ENCODE measurements around the gene INSRR. TPM values are rescaled to one million over a fixed set of nuclear protein-coding genes. Genes with fewer than 3 reads are reported as not detected.

INSRR gene
- total and polyA plus RNA-seq, 2 of the 4 experiments (the other 2 are of a cell fraction): not detected

DNA sequence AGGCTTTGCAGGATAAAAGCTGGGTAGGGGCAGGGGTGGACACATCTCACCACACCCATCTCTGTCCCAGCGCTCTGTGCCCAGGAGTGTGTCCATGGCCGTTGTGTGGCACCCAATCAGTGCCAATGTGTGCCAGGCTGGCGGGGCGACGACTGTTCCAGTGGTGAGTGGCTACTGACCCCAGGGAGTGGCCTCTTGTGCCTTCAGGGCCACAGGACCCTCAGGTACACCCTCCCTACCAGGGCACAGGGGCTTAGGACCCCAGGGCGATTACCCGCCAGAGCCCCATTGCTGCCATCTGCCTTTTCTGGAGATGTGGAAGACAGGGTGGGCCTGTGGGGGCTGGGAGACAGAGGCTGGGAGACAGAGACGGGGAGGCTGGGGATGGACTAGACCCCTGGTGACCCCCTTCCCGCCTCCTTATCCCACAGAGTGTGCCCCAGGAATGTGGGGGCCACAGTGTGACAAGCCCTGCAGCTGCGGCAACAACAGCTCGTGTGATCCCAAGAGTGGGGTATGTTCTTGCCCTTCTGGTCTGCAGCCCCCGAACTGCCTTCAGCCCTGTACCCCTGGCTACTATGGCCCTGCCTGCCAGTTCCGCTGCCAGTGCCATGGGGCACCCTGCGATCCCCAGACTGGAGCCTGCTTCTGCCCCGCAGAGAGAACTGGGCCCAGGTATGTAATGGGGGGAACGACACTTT lies 47.4 kb upstream of the INSRR start:
- in situ Hi-C loops (cut with MboI; ENCODE audit: low sequenced_read_pairs): no loop called here
- no peak overlapping the region for H2AFZ ChIP-seq (replicated peaks; ENCODE audit: low read length, poor library complexity)
- peak overlapping the region; percentile 42; the same call in 1 of the 2 replicates for H3K4ac ChIP-seq (ENCODE audit: low read depth, low read length)
- 0 out of 4 replicates have a peak overlapping the region, but pooled peaks of 1 of the 2 experiments have one; percentile 27 for H4K8ac ChIP-seq (ENCODE audit: low read depth in 2 of 2, low read length in 2 of 2)
- H3K4me2 ChIP-seq (ENCODE audit: low read depth, low read length): no peak overlapping the region
- H3K56ac ChIP-seq (ENCODE audit: extremely low read depth, insufficient read depth, low read length): no peak overlapping the region
- WGBS, 2 experiments (ENCODE audit: extremely low coverage in 2 of 2, insufficient read length in 1 of 2): 93% methylated on average over 5 of the region's 16 CpGs; no CpG with 5 or more reads in 1 of the 2 experiments
- peak overlapping the region; percentile 35 for H2BK5ac ChIP-seq (ENCODE audit: low read depth, low read length, poor library complexity, severe bottlenecking)
- dilution Hi-C loops (cut with HindIII; ENCODE audit: low sequenced_read_pairs, unreplicated experiment): no loop called here
- no peak overlapping the region for H3K23ac ChIP-seq (ENCODE audit: low read depth, low read length)
- H3K4me3 ChIP-seq (ENCODE audit: insufficient read depth, low read depth, low read length): no peak overlapping the region
- no peak overlapping the region for H4K91ac ChIP-seq (ENCODE audit: insufficient read depth, low read depth, low read length)
- no peak for ATAC-seq (ENCODE audit: low read depth)
- ChIA-PET CTCF (no interaction called here), POLR2A (ENCODE audit: unreplicated experiment) (no interaction called here)
- no peak overlapping the region for H2BK20ac ChIP-seq (ENCODE audit: low read depth, low read length)
- no peak for TF ChIP-seq MXI1 (IDR thresholded peaks at IDR 0.05; ENCODE audit: borderline replicate concordance, low read depth, low read length)
- TF ChIP-seq SMC3 (IDR thresholded peaks at IDR 0.05; ENCODE audit: low read depth, low read length): no peak
- no peak for TF ChIP-seq RFX5 (IDR thresholded peaks at IDR 0.05; ENCODE audit: low read depth, low read length)
- no peak for TF ChIP-seq CHD1 (IDR thresholded peaks at IDR 0.05; ENCODE audit: low read depth, low read length)
- TF ChIP-seq, protein P1, sequence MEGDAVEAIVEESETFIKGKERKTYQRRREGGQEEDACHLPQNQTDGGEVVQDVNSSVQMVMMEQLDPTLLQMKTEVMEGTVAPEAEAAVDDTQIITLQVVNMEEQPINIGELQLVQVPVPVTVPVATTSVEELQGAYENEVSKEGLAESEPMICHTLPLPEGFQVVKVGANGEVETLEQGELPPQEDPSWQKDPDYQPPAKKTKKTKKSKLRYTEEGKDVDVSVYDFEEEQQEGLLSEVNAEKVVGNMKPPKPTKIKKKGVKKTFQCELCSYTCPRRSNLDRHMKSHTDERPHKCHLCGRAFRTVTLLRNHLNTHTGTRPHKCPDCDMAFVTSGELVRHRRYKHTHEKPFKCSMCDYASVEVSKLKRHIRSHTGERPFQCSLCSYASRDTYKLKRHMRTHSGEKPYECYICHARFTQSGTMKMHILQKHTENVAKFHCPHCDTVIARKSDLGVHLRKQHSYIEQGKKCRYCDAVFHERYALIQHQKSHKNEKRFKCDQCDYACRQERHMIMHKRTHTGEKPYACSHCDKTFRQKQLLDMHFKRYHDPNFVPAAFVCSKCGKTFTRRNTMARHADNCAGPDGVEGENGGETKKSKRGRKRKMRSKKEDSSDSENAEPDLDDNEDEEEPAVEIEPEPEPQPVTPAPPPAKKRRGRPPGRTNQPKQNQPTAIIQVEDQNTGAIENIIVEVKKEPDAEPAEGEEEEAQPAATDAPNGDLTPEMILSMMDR (conservative IDR thresholded peaks at IDR 0.05; ENCODE audit: low read depth, low read length): no peak
- no peak for TF ChIP-seq FOS (IDR thresholded peaks at IDR 0.05; ENCODE audit: low read depth, low read length)
- TF ChIP-seq, protein P2, sequence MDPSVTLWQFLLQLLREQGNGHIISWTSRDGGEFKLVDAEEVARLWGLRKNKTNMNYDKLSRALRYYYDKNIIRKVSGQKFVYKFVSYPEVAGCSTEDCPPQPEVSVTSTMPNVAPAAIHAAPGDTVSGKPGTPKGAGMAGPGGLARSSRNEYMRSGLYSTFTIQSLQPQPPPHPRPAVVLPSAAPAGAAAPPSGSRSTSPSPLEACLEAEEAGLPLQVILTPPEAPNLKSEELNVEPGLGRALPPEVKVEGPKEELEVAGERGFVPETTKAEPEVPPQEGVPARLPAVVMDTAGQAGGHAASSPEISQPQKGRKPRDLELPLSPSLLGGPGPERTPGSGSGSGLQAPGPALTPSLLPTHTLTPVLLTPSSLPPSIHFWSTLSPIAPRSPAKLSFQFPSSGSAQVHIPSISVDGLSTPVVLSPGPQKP (IDR thresholded peaks at IDR 0.05; ENCODE audit: borderline replicate concordance, low read depth, low read length): no peak
- TF ChIP-seq MAFK (IDR thresholded peaks at IDR 0.05; ENCODE audit: low read depth, low read length): no peak
- TF ChIP-seq, protein P3, sequence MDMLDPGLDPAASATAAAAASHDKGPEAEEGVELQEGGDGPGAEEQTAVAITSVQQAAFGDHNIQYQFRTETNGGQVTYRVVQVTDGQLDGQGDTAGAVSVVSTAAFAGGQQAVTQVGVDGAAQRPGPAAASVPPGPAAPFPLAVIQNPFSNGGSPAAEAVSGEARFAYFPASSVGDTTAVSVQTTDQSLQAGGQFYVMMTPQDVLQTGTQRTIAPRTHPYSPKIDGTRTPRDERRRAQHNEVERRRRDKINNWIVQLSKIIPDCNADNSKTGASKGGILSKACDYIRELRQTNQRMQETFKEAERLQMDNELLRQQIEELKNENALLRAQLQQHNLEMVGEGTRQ (IDR thresholded peaks at IDR 0.05; ENCODE audit: low read depth, low read length): no peak
- no peak for TF ChIP-seq POLR2A (IDR thresholded peaks at IDR 0.05; ENCODE audit: low read depth, low read length)
- no peak for TF ChIP-seq RAD21 (IDR thresholded peaks at IDR 0.05; ENCODE audit: low read length)
- TF ChIP-seq BHLHE40 (IDR thresholded peaks at IDR 0.05; ENCODE audit: low read depth, low read length): no peak
- no peak for TF ChIP-seq MAZ (IDR thresholded peaks at IDR 0.05; ENCODE audit: borderline replicate concordance, low read depth, low read length)
- TF ChIP-seq NFE2L2 (IDR thresholded peaks at IDR 0.05; ENCODE audit: low read depth, low read length): no peak
- no peak for TF ChIP-seq RCOR1 (IDR thresholded peaks at IDR 0.05; ENCODE audit: insufficient replicate concordance, low read length)
- no peak for TF ChIP-seq CEBPB (IDR thresholded peaks at IDR 0.05; ENCODE audit: low read depth, low read length)
- peaks cover 3% of the 10 kb centered on the region for H4K20me1 ChIP-seq (ENCODE audit: insufficient read depth, low read length)
- no peak overlapping the region for H2BK15ac ChIP-seq (ENCODE audit: low read depth, low read length)
- BruUV-seq (replicated peaks): no TSS peak
- H3K9me1 ChIP-seq (ENCODE audit: insufficient read depth, low read length): peaks cover 4% of the 10 kb centered on the region; the same call in 1 of the 2 replicates
- peak overlapping the region; percentile 63 for H2AK9ac ChIP-seq (replicated peaks; ENCODE audit: low read depth, low read length, poor library complexity)
- H2AK5ac ChIP-seq (ENCODE audit: low read depth, low read length): peak overlapping the region; percentile 72
- H3K27me3 ChIP-seq (ENCODE audit: control insufficient read depth, insufficient read depth, low read length): no peaks in the 10 kb centered on the region
- peaks cover 19% of the 10 kb centered on the region for H3K4me1 ChIP-seq (ENCODE audit: control insufficient read depth, insufficient read depth, low read length)
- H3K9ac ChIP-seq (ENCODE audit: low read depth, low read length): no peak overlapping the region
- H3K18ac ChIP-seq (ENCODE audit: low read depth, low read length): no peak overlapping the region
- H3K9me3 ChIP-seq (ENCODE audit: control insufficient read depth, insufficient read depth, low read length): no peaks in the 10 kb centered on the region
- DNase-seq: no peak
- no peak overlapping the region for H3K14ac ChIP-seq (replicated peaks; ENCODE audit: low read depth, low read length)
- H3K79me1 ChIP-seq (ENCODE audit: low read depth in 1 of 2, low read length in 2 of 2): peaks cover 0 to 59% of the 10 kb centered on the region in 2 experiments; a peak in 2 of 4 replicates
- intact Hi-C loops (cut with micrococcal nuclease): no loop called here
- H3K36me3 ChIP-seq (ENCODE audit: control insufficient read depth, insufficient read depth, low read length): peaks cover 14% of the 10 kb centered on the region
- no peak overlapping the region for H2BK120ac ChIP-seq (ENCODE audit: low read depth, low read length)
- no peak overlapping the region for H3K27ac ChIP-seq (ENCODE audit: insufficient read depth, low read length)
- no peak overlapping the region for H4K5ac ChIP-seq (ENCODE audit: low read depth, low read length)

All from IMR-90 (cell line).